Endodermal cell (in vitro differentiated cells): ENCODE data around the gene GPR155. TPM values are rescaled to one million over a fixed set of nuclear protein-coding genes. Genes with fewer than 3 reads are reported as not detected.
"Not testable (repeated sequence)": the region's sequence is repeated elsewhere in the genome, so short reads cannot be mapped to it uniquely, and the experiment has no call there.

Experiments
- DNase-seq: peaks from one replicate; pipeline ENCODE4 v3.0.0-alpha.2; 2017
- H3K27ac ChIP-seq: 2 replicates; pipeline ENCODE4 v1.5.1; 2013; ENCODE audit warnings: mild to moderate bottlenecking, low read depth, low read length, moderate library complexity
- H3K27me3 ChIP-seq: 2 replicates; pipeline ENCODE4 v1.6.1; 2013; ENCODE audit warnings: mild to moderate bottlenecking, low read length, moderate library complexity; ENCODE audit not compliant: insufficient read depth, control insufficient read depth, poor library complexity, severe bottlenecking
- H3K36me3 ChIP-seq: 2 replicates; pipeline ENCODE4 v1.7.0; 2013; ENCODE audit warnings: mild to moderate bottlenecking, low read length, moderate library complexity; ENCODE audit not compliant: control insufficient read depth, insufficient read depth
- H3K4me1 ChIP-seq: one replicate; pipeline ENCODE4 v1.7.0; 2013; ENCODE audit warnings: low read length; ENCODE audit not compliant: control insufficient read depth, insufficient read depth
- H3K4me3 ChIP-seq: 2 replicates; pipeline ENCODE4 v1.5.1; 2013; ENCODE audit warnings: mild to moderate bottlenecking, low read length, moderate library complexity
- H3K9ac ChIP-seq: 2 replicates; pipeline ENCODE4 v1.6.1; 2013; ENCODE audit warnings: mild to moderate bottlenecking, low read length, moderate library complexity; ENCODE audit not compliant: poor library complexity, severe bottlenecking; ENCODE audit errors: extremely low read depth
- H3K9me3 ChIP-seq: 2 replicates; pipeline ENCODE4 v1.6.1; 2013; ENCODE audit warnings: mild to moderate bottlenecking, low read length, moderate library complexity; ENCODE audit not compliant: control insufficient read depth
- H3K27ac Mint-ChIP-seq: 2 replicates; pipeline ENCODE4 v1.8.0; 2020; ENCODE audit warnings: mixed read lengths
- H3K27me3 Mint-ChIP-seq: 2 replicates; pipeline ENCODE4 v1.8.0; 2021; ENCODE audit warnings: mild to moderate bottlenecking, mixed read lengths; ENCODE audit not compliant: insufficient read depth
- H3K36me3 Mint-ChIP-seq: 2 replicates; pipeline ENCODE4 v1.8.0; 2020; ENCODE audit warnings: low read depth, mixed read lengths
- H3K4me1 Mint-ChIP-seq: 2 replicates; pipeline ENCODE4 v1.8.0; 2020; ENCODE audit warnings: mixed read lengths
- H3K4me3 Mint-ChIP-seq: 2 replicates; pipeline ENCODE4 v1.8.0; 2020; ENCODE audit warnings: mild to moderate bottlenecking, moderate library complexity, mixed read lengths
- H3K9me3 Mint-ChIP-seq: 2 replicates; pipeline ENCODE4 v1.8.0; 2020; ENCODE audit warnings: mild to moderate bottlenecking, mixed read lengths
- WGBS, 2 experiments: methylation state at CpG; one replicate each; pipeline versions ENCODE4 v1.1.5 to v1.1.7; 2013; ENCODE audit warnings: missing lambda C conversion rate in 2 of 2, mixed read lengths in 1 of 2; ENCODE audit not compliant: insufficient coverage in 1 of 2, insufficient read length in 1 of 2; 5-methylcytosine and 5-hydroxymethylcytosine counted together
- total RNA-seq, 2 donors: library from RNA; stranded (reverse); fragmentation: NEBNext Ultra II Directional in 1 of 2; extraction: Animal tissue kit (Norgen Biotek cat#: 25700) in 1 of 2; gene quantifications; 2 replicates in 1 of 2; 3 replicates in 1 of 2; pipeline ENCODE4 v1.2.1, GENCODE V29; 2021
- TF ChIP-seq, protein P1 (sequence below): fragments of 200-600 bp; sonication (generic); conservative IDR thresholded peaks from 2 replicates; pipeline ENCODE4 v1.5.0; 2021; ENCODE audit warnings: antibody characterized with exemption, mild to moderate bottlenecking

Gene GPR155
- total RNA-seq, 2 donors from 2014 or later: 0.22 to 0.88 TPM

- no peak overlapping the region for H3K27ac ChIP-seq
- DNase-seq: no peak
- peaks cover 2% of the 10 kb centered on the region for H3K9me3 Mint-ChIP-seq
- H3K27me3 ChIP-seq: peaks cover 22% of the 10 kb centered on the region
- peak overlapping the region; percentile 90 for H3K4me3 ChIP-seq
- peaks cover 4% of the 10 kb centered on the region for H3K9me3 ChIP-seq
- no peaks in the 10 kb centered on the region for H3K36me3 Mint-ChIP-seq
- peaks cover 6% of the 10 kb centered on the region for H3K4me1 Mint-ChIP-seq
- H3K27me3 Mint-ChIP-seq: peaks cover 44% of the 10 kb centered on the region
- no peaks in the 10 kb centered on the region for H3K36me3 ChIP-seq
- H3K4me3 Mint-ChIP-seq: peak overlapping the region; percentile 75
- H3K9ac ChIP-seq: no peak overlapping the region
- WGBS, 2 experiments: 97% methylated on average over 8 of the region's 8 CpGs
- H3K27ac Mint-ChIP-seq: no peak overlapping the region
- H3K4me1 ChIP-seq: no peaks in the 10 kb centered on the region
- TF ChIP-seq, protein P1, sequence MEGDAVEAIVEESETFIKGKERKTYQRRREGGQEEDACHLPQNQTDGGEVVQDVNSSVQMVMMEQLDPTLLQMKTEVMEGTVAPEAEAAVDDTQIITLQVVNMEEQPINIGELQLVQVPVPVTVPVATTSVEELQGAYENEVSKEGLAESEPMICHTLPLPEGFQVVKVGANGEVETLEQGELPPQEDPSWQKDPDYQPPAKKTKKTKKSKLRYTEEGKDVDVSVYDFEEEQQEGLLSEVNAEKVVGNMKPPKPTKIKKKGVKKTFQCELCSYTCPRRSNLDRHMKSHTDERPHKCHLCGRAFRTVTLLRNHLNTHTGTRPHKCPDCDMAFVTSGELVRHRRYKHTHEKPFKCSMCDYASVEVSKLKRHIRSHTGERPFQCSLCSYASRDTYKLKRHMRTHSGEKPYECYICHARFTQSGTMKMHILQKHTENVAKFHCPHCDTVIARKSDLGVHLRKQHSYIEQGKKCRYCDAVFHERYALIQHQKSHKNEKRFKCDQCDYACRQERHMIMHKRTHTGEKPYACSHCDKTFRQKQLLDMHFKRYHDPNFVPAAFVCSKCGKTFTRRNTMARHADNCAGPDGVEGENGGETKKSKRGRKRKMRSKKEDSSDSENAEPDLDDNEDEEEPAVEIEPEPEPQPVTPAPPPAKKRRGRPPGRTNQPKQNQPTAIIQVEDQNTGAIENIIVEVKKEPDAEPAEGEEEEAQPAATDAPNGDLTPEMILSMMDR: no peak
These were observed 962 bp upstream of the GPR155 start for GRCh38 chr2:174487820-174488162.

- Mint-ChIP-seq H3K9me3 (peaks cover 2% of the 10 kb centered on the region), H3K4me1 (peaks cover 6% of the 10 kb centered on the region), H3K27ac (peak overlapping the region; percentile 94), H3K4me3 (peak overlapping the region; percentile 75), H3K27me3 (peaks cover 44% of the 10 kb centered on the region), H3K36me3 (no peaks in the 10 kb centered on the region)
- Histone ChIP-seq H3K27me3 (peaks cover 22% of the 10 kb centered on the region), H3K9ac (peak overlapping the region; percentile 31), H3K4me1 (no peaks in the 10 kb centered on the region), H3K27ac (no peak overlapping the region), H3K4me3 (peak overlapping the region; percentile 90), H3K9me3 (peaks cover 4% of the 10 kb centered on the region), H3K36me3 (no peaks in the 10 kb centered on the region)
- TF ChIP-seq, protein P1: no peak
- peak; percentile 100 for DNase-seq
- 5 to 12% methylated on average over 6 to 36 of the region's 36 CpGs for WGBS, 2 experiments
These were observed 435 bp upstream of the GPR155 start for GRCh38 chr2:174487108-174487819.

DNA sequence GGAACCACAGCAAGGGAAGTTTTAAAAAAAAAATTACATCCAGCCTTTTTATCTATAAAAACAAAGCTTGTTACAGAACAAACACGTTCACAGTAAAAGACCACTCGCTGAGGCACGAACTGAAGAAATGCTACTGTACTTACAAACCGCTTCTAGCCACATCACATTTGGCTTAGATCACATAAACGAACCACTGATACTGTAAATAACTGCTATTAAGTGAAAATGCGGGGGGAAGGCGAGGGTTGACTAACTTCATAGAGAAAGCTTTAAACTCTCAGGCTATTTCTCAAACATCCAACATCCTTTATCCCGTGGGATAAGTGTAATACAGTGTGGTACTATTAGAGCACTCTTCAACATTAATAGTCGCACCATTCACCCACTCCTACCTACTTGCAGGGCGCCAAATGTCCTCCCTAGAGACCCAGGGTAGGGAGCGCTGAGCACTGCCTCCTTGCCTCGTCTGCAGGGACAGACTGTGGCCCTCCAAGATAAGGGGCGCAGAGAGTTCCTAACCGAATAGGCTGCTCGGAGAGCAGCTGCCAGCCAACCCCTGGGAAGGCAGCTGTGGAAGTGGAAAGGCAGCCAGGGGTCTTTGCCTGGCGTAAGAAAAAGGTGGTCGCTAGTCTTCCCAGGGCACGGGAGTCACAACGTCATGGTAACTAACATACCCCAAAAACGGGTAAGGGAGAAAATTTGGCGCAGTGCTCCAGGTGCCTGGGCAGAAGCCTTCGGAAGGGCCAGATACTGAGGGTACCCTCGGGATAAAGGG, 854 bp downstream of the GPR155 start:
- peak; percentile 74 for DNase-seq
- Mint-ChIP-seq H3K9me3 (peaks cover 2% of the 10 kb centered on the region), H3K4me1 (peaks cover 6% of the 10 kb centered on the region), H3K4me3 (peak overlapping the region; percentile 75), H3K36me3 (no peaks in the 10 kb centered on the region), H3K27ac (no peak overlapping the region), H3K27me3 (peaks cover 39% of the 10 kb centered on the region)
- Histone ChIP-seq H3K4me3 (peak overlapping the region; percentile 81), H3K9ac (no peak overlapping the region), H3K36me3 (no peaks in the 10 kb centered on the region), H3K27me3 (peaks cover 22% of the 10 kb centered on the region), H3K27ac (no peak overlapping the region), H3K4me1 (no peaks in the 10 kb centered on the region), H3K9me3 (peaks cover 4% of the 10 kb centered on the region)
- 41 to 45% methylated on average over 11 to 23 of the region's 23 CpGs for whole genome bisulfite sequencing, 2 experiments
- TF ChIP-seq, protein P1: no peak

DNA sequence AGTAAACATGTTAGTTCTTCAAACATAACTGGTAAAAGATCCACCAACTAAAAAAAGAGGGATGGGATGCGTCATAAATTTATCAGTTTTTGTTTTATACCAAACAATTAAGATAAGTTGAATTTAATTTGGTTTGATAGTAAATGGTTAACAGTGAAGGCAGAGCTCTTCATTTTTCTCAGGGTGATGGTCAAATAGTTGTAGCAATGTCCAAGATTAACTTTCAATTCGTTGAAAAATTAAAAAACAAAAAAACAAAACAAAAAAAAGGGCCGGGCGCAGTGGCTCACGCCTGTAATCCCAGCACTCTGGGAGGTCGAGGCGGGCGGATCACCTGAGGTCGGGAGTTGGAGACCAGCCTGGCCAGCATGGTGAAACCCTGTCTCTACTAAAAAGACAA, 1.8 kb downstream of the GPR155 start:
- peaks cover 34% of the 10 kb centered on the region for H3K27me3 Mint-ChIP-seq
- not testable (repeated sequence) for H3K4me3 Mint-ChIP-seq, H3K27ac ChIP-seq, H3K36me3 ChIP-seq, H3K36me3 Mint-ChIP-seq, H3K9me3 ChIP-seq, H3K9ac ChIP-seq, H3K9me3 Mint-ChIP-seq, DNase-seq, H3K4me3 ChIP-seq, H3K27ac Mint-ChIP-seq, H3K4me1 ChIP-seq, H3K4me1 Mint-ChIP-seq
- 96% methylated on average over 9 of the region's 9 CpGs; no CpG with 5 or more reads in 1 of the 2 experiments for WGBS, 2 experiments
- peaks cover 16% of the 10 kb centered on the region for H3K27me3 ChIP-seq
